Body of pancreas (tissue), 4 donors: ENCODE results near the gene LRP2.

Source experiments
- CTCF ChIP-seq, 7 experiments: fragments of 450-650 bp in 4 of 7; fragments of 200-600 bp in 3 of 7; sonication (generic) in 3 of 7; IDR thresholded peaks; one replicate each; pipeline ENCODE4 v1.5.1; 2016 to 2019; ENCODE audit warnings: antibody characterized with exemption in 7 of 7
- POLR2A ChIP-seq, 3 donors: fragments of 450-650 bp; IDR thresholded peaks; one replicate each; pipeline ENCODE4 v1.6.1; 2016; ENCODE audit warnings: antibody characterized with exemption in 3 of 3, mild to moderate bottlenecking in 2 of 3

DNA sequence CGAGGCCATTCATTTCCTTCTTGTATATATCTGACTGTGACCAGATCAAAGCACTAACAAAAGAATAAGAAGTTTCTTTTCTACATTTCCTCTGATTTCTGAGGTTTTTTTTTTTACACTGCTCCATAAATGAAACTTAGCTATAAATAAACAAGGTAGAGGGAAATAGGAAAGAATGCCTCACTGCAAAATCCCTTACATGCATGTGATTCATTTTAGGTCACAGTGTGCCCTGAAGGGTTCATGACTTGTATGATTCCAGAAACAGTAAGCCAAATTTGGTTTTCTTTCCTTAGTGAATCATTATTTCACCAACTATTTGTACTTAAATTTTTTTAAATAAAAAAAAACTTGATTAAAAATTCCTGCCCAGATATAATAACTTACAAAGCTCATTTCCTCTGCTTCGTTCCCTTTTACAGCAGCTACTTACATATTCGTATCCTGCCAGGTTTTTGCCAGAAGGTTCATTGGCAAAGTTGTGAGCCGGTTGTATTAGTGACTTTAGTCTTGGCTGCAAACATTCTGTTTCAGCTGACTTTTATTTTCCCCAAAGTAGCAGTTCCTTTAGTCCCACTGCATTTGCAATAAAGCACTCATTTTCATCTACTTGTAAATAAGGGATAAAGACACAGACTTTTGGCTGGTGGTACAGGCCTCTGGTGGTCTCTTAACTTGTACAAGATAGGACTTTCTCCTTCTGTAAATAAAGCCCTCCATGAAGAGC is 58.6 kb downstream of the LRP2 start:
- TF ChIP-seq CTCF (IDR thresholded peaks at IDR 0.05): no peak
- TF ChIP-seq POLR2A (IDR thresholded peaks at IDR 0.05): no peak
